HepG2 (cell line): ENCODE data around the gene AKAP8L. TPM values are rescaled to one million over a fixed set of nuclear protein-coding genes. Genes with fewer than 3 reads are reported as not detected.

Source experiments
- CREB1 ChIP-seq, 2 experiments: fragments of 450-650 bp in 1 of 2; IDR thresholded peaks; 2 replicates each; pipeline ENCODE4 v1.6.1; 2016 to 2017; ENCODE audit warnings: control low read depth in 1 of 2, mild to moderate bottlenecking in 1 of 2, missing compliant biosample characterization in 1 of 2, missing genetic modification characterization in 1 of 2
- ELF3 ChIP-seq: IDR thresholded peaks from 2 replicates; pipeline ENCODE4 v1.6.1; 2016; ENCODE audit warnings: missing genetic modification reagents, missing compliant biosample characterization
- HMGA1 ChIP-seq: sonication (generic); formaldehyde crosslinking; conservative IDR thresholded peaks from 2 replicates; pipeline ENCODE4 v1.4.0; 2020; ENCODE audit warnings: missing genetic modification reagents
- IRX3 ChIP-seq: sonication (generic); formaldehyde crosslinking; IDR thresholded peaks from 2 replicates; pipeline ENCODE4 v1.8.1; 2023; ENCODE audit warnings: mild to moderate bottlenecking, low read depth, missing genetic modification reagents, borderline replicate concordance
- NFKBIZ ChIP-seq: IDR thresholded peaks from 2 replicates; pipeline ENCODE4 v1.6.1; 2018; ENCODE audit warnings: missing genetic modification reagents, missing compliant biosample characterization
- PATZ1 ChIP-seq: sonication (generic); formaldehyde crosslinking; IDR thresholded peaks from 2 replicates; pipeline ENCODE4 v1.4.0; 2020; ENCODE audit warnings: missing genetic modification reagents
- POLR2G ChIP-seq: fragments of 200-400 bp; formaldehyde crosslinking; IDR thresholded peaks from 2 replicates; pipeline ENCODE4 v1.6.1; 2018; ENCODE audit warnings: mild to moderate bottlenecking, low read depth, low read length, moderate library complexity
- TCF7 ChIP-seq: sonication (generic); IDR thresholded peaks from 2 replicates; pipeline ENCODE4 v1.6.1; 2016; ENCODE audit warnings: antibody characterized with exemption, low read depth
- ZFP36L2 ChIP-seq: sonication (generic); formaldehyde crosslinking; IDR thresholded peaks from 2 replicates; pipeline ENCODE4 v1.4.0; 2020; ENCODE audit warnings: missing genetic modification reagents
- ZFP91 ChIP-seq: sonication (generic); formaldehyde crosslinking; IDR thresholded peaks from 2 replicates; pipeline ENCODE4 v1.9.0; 2022; ENCODE audit warnings: missing genetic modification reagents, mild to moderate bottlenecking, borderline replicate concordance
- ZNF10 ChIP-seq: sonication (generic); formaldehyde crosslinking; IDR thresholded peaks from 2 replicates; pipeline ENCODE4 v1.4.0; 2020; ENCODE audit warnings: mild to moderate bottlenecking, low read depth, missing genetic modification reagents, borderline replicate concordance
- ZNF281 ChIP-seq: sonication (generic); formaldehyde crosslinking; IDR thresholded peaks from 2 replicates; pipeline ENCODE4 v1.4.0; 2020; ENCODE audit warnings: missing genetic modification reagents, borderline replicate concordance
- ZNF333 ChIP-seq: sonication (generic); formaldehyde crosslinking; IDR thresholded peaks from 2 replicates; pipeline ENCODE4 v1.4.0; 2020; ENCODE audit warnings: mild to moderate bottlenecking, missing genetic modification reagents, borderline replicate concordance
- ZNF430 ChIP-seq: sonication (generic); formaldehyde crosslinking; IDR thresholded peaks from 2 replicates; pipeline ENCODE4 v1.9.0; 2021; ENCODE audit warnings: mild to moderate bottlenecking, missing genetic modification reagents
- ZNF432 ChIP-seq: sonication (generic); formaldehyde crosslinking; IDR thresholded peaks from 2 replicates; pipeline ENCODE4 v1.5.0; 2020; ENCODE audit warnings: missing genetic modification reagents, mild to moderate bottlenecking, borderline replicate concordance
- ZNF496 ChIP-seq: sonication (generic); formaldehyde crosslinking; IDR thresholded peaks from 2 replicates; pipeline ENCODE4 v1.8.1; 2023; ENCODE audit warnings: mild to moderate bottlenecking, moderate library complexity, missing genetic modification reagents; ENCODE audit not compliant: insufficient replicate concordance
- ZNF580 ChIP-seq: IDR thresholded peaks from 2 replicates; pipeline ENCODE4 v1.6.1; 2016; ENCODE audit warnings: low read depth, borderline replicate concordance
- ZNF724P ChIP-seq: sonication (generic); formaldehyde crosslinking; IDR thresholded peaks from 2 replicates; pipeline ENCODE4 v1.8.0; 2022; ENCODE audit warnings: missing genetic modification reagents, borderline replicate concordance
- ZNF800 ChIP-seq: sonication (generic); formaldehyde crosslinking; IDR thresholded peaks from 2 replicates; pipeline ENCODE4 v1.4.0; 2020; ENCODE audit warnings: missing genetic modification reagents
- polyA plus RNA-seq, 8 experiments: library from polyadenylated mRNA; depleted of rRNA in 3 of 8; stranded (reverse) in 7 of 8; unstranded in 1 of 8; fragments of >200 nt; fragmentation: Illumina TruSeq in 4 of 8; extraction: Trizol in 4 of 8; gene quantifications; 2 replicates each; pipeline versions ENCODE4 v1.2.1 to v1.2.3, GENCODE V29; 2011 to 2016; ENCODE audit warnings: low read depth in 4 of 8, missing spikeins in 1 of 8, mixed read lengths in 1 of 8; ENCODE audit not compliant: insufficient read depth in 1 of 8
- total RNA-seq, 5 experiments: library from RNA; depleted of rRNA; stranded (reverse); fragments of >200 nt; fragmentation: Illumina TruSeq; extraction: Trizol; gene quantifications; 2 replicates each; pipeline ENCODE4 v1.2.3, GENCODE V29; 2016; ENCODE audit warnings: low read depth in 1 of 5

Gene AKAP8L
- total and polyA plus RNA-seq, 2 of the 13 experiments (the other 11 are each of a cell fraction or from before 2014, with no cell fraction given): 48.2 to 49.6 TPM

- TF ChIP-seq TCF7: no peak
- TF ChIP-seq HMGA1 (CRISPR knock-in tag): no peak
- no peak for TF ChIP-seq ZNF281
- TF ChIP-seq ZNF432: no peak
- TF ChIP-seq ZNF580 (CRISPR knock-in tag): no peak
- TF ChIP-seq CREB1 (IDR thresholded peaks at IDR 0.05): no peak
- TF ChIP-seq CREB1 (CRISPR knock-in tag; IDR thresholded peaks at IDR 0.05): no peak
- no peak for TF ChIP-seq ELF3 (CRISPR knock-in tag)
- TF ChIP-seq POLR2G: no peak; the same call in 1 of the 2 replicates
- TF ChIP-seq ZNF800 (CRISPR knock-in tag): no peak
- no peak for TF ChIP-seq ZNF430 (CRISPR knock-in tag)
- TF ChIP-seq PATZ1 (CRISPR knock-in tag): 0 out of 2 replicates have a peak, but pooled peaks have one; percentile 17
- TF ChIP-seq ZNF333 (CRISPR knock-in tag): no peak
- no peak for TF ChIP-seq ZNF724P
- TF ChIP-seq ZFP36L2: no peak
- TF ChIP-seq ZNF496 (CRISPR knock-in tag): no peak
- TF ChIP-seq NFKBIZ (CRISPR knock-in tag): no peak
- TF ChIP-seq ZFP91 (CRISPR knock-in tag): no peak; the same call in 1 of the 2 replicates
- TF ChIP-seq ZNF10: no peak
- no peak for TF ChIP-seq IRX3
Observed at GRCh38 chr19:15331419-15332310, 87.1 kb downstream of the AKAP8L start (continued).
